Heart right ventricle (tissue), 16 donors: ENCODE measurements around the gene FIBCD1. TPM values are rescaled to one million over a fixed set of nuclear protein-coding genes. Genes with fewer than 3 reads are reported as not detected.

Source experiments
- ATAC-seq, 8 donors: fragments of 200-7000 bp; cut with Tn5 transposase; one replicate each; pipeline ENCODE4 v1.9.1; 2020; ENCODE audit warnings: mild to moderate bottlenecking in 8 of 8, moderate library complexity in 8 of 8, moderate number of reproducible peaks in 1 of 8
- DNase-seq, 2 donors: peaks; one replicate each; pipeline ENCODE4 v3.0.0-alpha.2; 2020
- H3K27ac ChIP-seq, 10 donors: fragments of 200-600 bp; sonication (generic) in 2 of 10; one replicate each; pipeline versions ENCODE4 v1.5.0 to v1.8.0; 2020 to 2022; ENCODE audit warnings: mild to moderate bottlenecking in 3 of 10
- H3K27me3 ChIP-seq, 7 donors: fragments of 200-600 bp; one replicate each; pipeline ENCODE4 v1.8.0; 2021 to 2022; ENCODE audit warnings: mild to moderate bottlenecking in 2 of 7
- H3K36me3 ChIP-seq, 9 donors: fragments of 200-600 bp; sonication (generic) in 1 of 9; one replicate each; pipeline versions ENCODE4 v1.5.0 to v1.8.0; 2020 to 2022; ENCODE audit warnings: mild to moderate bottlenecking in 2 of 9
- H3K4me1 ChIP-seq, 9 donors: fragments of 200-600 bp; sonication (generic) in 1 of 9; one replicate each; pipeline versions ENCODE4 v1.5.0 to v1.8.0; 2020 to 2022; ENCODE audit warnings: mild to moderate bottlenecking in 4 of 9
- H3K4me3 ChIP-seq, 10 donors: fragments of 200-600 bp; sonication (generic) in 2 of 10; one replicate each; pipeline versions ENCODE4 v1.5.0 to v1.8.0; 2020 to 2022; ENCODE audit warnings: mild to moderate bottlenecking in 7 of 10, moderate library complexity in 2 of 10
- H3K9me3 ChIP-seq, 11 donors: fragments of 200-600 bp in 10 of 11; sonication (generic) in 2 of 11; one replicate each; pipeline versions ENCODE4 v1.5.0 to v1.8.0; 2013 to 2022; ENCODE audit warnings: mild to moderate bottlenecking in 2 of 11, control low read depth in 1 of 11, moderate library complexity in 1 of 11
- CTCF ChIP-seq, 9 donors: fragments of 200-600 bp; sonication (generic) in 2 of 9; IDR thresholded peaks; one replicate each; pipeline versions ENCODE4 v1.5.0 to v1.8.0; 2021 to 2022; ENCODE audit warnings: antibody characterized with exemption in 9 of 9, mild to moderate bottlenecking in 5 of 9, moderate library complexity in 1 of 9
- WGBS, 2 donors: extraction: QIAGEN DNeasy Blood & Tissue Kit; methylation state at CpG; one replicate each; pipeline ENCODE4 v1.1.7; 2013; ENCODE audit warnings: inconsistent platforms in 1 of 2; 5-methylcytosine and 5-hydroxymethylcytosine counted together
- intact Hi-C, 10 donors: fragments of 100-400 bp; cut with DNase I; formaldehyde crosslinking; loops; one replicate each; pipeline versions ENCODE4 v1.11.1 to v1.14.2; 2022
- polyA plus RNA-seq, 2 donors: library from polyadenylated mRNA; stranded (reverse); fragments of 200-250 nt; gene quantifications; one replicate each; pipeline ENCODE4 v1.2.3, GENCODE V29; 2013
- total RNA-seq, 10 donors: library from RNA; stranded (reverse); fragmentation: NEBNext Ultra II Directional in 3 of 10; extraction: Animal tissue kit (Norgen Biotek cat#: 25700) in 3 of 10; gene quantifications; one replicate each; pipeline versions ENCODE4 v1.2.1 to v1.2.4, GENCODE V29; 2021 to 2023
- donor health status: Arrhythmogenic right ventricular cardiomyopathy.
- donor health status: ischemic (EF 13 %, LVEDD 7.1; RV severe dilation, severe dysfunction).
- donor health status: healthy with polysubstance abuse.
- donor health status: DM: no; HTN: yes; CAD: no.
- donor health status: DM: no; HTN: no; CAD: no.
- donor health status: ischemic (EF 25% LVEDD 6.9; RV normal size, moderate dysfunction).
- donor health status: ischemic (EF 25% LVEDD 5.7; RV mildly dilated, moderate dysfunction).
- donor health status: healthy.
- donor health status: DM: yes; HTN: yes; CAD: no.
- donor health status: Ischemic cardiomyopathy.
- donor health status: ischemic (EF 35%, LVEDD 5.7; RV mildly dilated, moderate dysfunction).
- donor health status: nonischemic (EF 11% LVEDD 7.7; RV severe dilation, severe dysfunction).
- donor health status: DM: yes; HTN: yes; CAD: no.
- donor health status: PGD.
- donor health status: ischemic (EF 29% LVEDD 5.4; RV normal size, mild dysfunction).
- donor health status: nonischemic (EF 23%, LVEDD 6.1; RV moderate dilation, normal function).

The FIBCD1 gene
- total and polyA plus RNA-seq, 12 donors = 0.16 to 5.8 (median 1.2) TPM

GRCh38 chr9:130905125-130905901 is 33.7 kb downstream of the FIBCD1 start:
- TF ChIP-seq CTCF (IDR thresholded peaks at IDR 0.05) = no peak
- 92 to 95% methylated on average over 24 of the region's 24 CpGs for WGBS, 2 donors
- no peak overlapping the region for H3K27ac ChIP-seq
- ATAC-seq (no peak), DNase-seq (no peak)
- intact Hi-C loops = no loop called here
- H3K36me3 ChIP-seq = no peaks in the 10 kb centered on the region
- H3K9me3 ChIP-seq = no peaks in the 10 kb centered on the region
- H3K4me1 ChIP-seq = no peaks in the 10 kb centered on the region
- peaks cover 0 to 44% (median 23%) of the 10 kb centered on the region in 7 donors for H3K27me3 ChIP-seq
- H3K4me3 ChIP-seq = no peak overlapping the region

GRCh38 chr9:130904070-130905044 is 34.7 kb downstream of the FIBCD1 start:
- TF ChIP-seq CTCF (IDR thresholded peaks at IDR 0.05) = no peak
- H3K4me1 ChIP-seq = no peaks in the 10 kb centered on the region
- no peaks in the 10 kb centered on the region for H3K9me3 ChIP-seq
- intact Hi-C loops = no loop called here
- H3K36me3 ChIP-seq = no peaks in the 10 kb centered on the region
- ATAC-seq (no peak), DNase-seq (no peak)
- H3K27ac ChIP-seq = no peak overlapping the region
- H3K4me3 ChIP-seq = no peak overlapping the region
- 90 to 91% methylated on average over 48 of the region's 48 CpGs for WGBS, 2 donors
- H3K27me3 ChIP-seq = peaks cover 0 to 44% (median 28%) of the 10 kb centered on the region in 7 donors

- Histone ChIP-seq H3K27me3 (peaks cover 0 to 44% (median 33%) of the 10 kb centered on the region in 7 donors), H3K4me3 (no peak overlapping the region), H3K4me1 (no peaks in the 10 kb centered on the region), H3K9me3 (no peaks in the 10 kb centered on the region), H3K27ac (no peak overlapping the region), H3K36me3 (no peaks in the 10 kb centered on the region)
- ATAC-seq = no peak
- intact Hi-C loops = no loop called here
- no peak for DNase-seq
- 71 to 72% methylated on average over 25 of the region's 25 CpGs for WGBS, 2 donors
- TF ChIP-seq CTCF (IDR thresholded peaks at IDR 0.05) = no peak
These were observed 35.6 kb downstream of the FIBCD1 start for GRCh38 chr9:130903194-130904069.
